8988T (cell line): ENCODE results near the gene TRA2A.

Experiments
- DNase-seq: peaks from one replicate; pipeline ENCODE4 v3.0.0; 2011

TRA2A gene

GRCh38 chr7:23469150-23469960 lies 62.4 kb downstream of the TRA2A start:
- DNase-seq = no peak

GRCh38 chr7:23468526-23469149 lies 63.1 kb downstream of the TRA2A start:
- no peak for DNase-seq

GRCh38 chr7:23467806-23468525 lies 63.8 kb downstream of the TRA2A start:
- DNase-seq = no peak

GRCh38 chr7:23467291-23467805 lies 64.4 kb downstream of the TRA2A start:
- DNase-seq = no peak

GRCh38 chr7:23462846-23463245 lies 68.9 kb downstream of the TRA2A start:
- no peak for DNase-seq

GRCh38 chr7:23458044-23458443 lies 73.7 kb downstream of the TRA2A start:
- DNase-seq = no peak

- DNase-seq = no peak
Observed at GRCh38 chr7:23456093-23456492, 75.7 kb downstream of the TRA2A start.

GRCh38 chr7:23454881-23455526 lies 76.8 kb downstream of the TRA2A start:
- DNase-seq = no peak
